SU-DHL-6 (cell line): ENCODE measurements around the gene DGKG.

Experiments used
- H2AFZ ChIP-seq: fragments of 200-600 bp; sonication (generic); 2 replicates; pipeline ENCODE4 v1.6.1; 2014; ENCODE audit warnings: low read depth, mild to moderate bottlenecking, moderate library complexity, mixed read lengths, antibody characterized with exemption, low read length; ENCODE audit not compliant: severe bottlenecking
- H3F3A ChIP-seq: fragments of 200-600 bp; shearing (Covaris generic); 2 replicates; pipeline ENCODE4 v1.6.0; 2016; ENCODE audit warnings: antibody characterized with exemption, mild to moderate bottlenecking; ENCODE audit not compliant: insufficient read depth
- H3K27ac ChIP-seq: fragments of 200-600 bp; sonication (generic); 2 replicates; pipeline ENCODE4 v1.5.1; 2016; ENCODE audit warnings: low read depth, mild to moderate bottlenecking, low read length, moderate library complexity, mixed read lengths
- H3K27me3 ChIP-seq: fragments of 200-600 bp; sonication (generic), shearing (Covaris generic); 2 replicates; pipeline ENCODE4 v1.6.0; 2014; ENCODE audit warnings: mild to moderate bottlenecking, low read length
- H3K36me3 ChIP-seq: fragments of 200-600 bp; sonication (generic); 2 replicates; pipeline ENCODE4 v1.6.1; 2014; ENCODE audit warnings: mild to moderate bottlenecking, low read length, mixed read lengths
- H3K4me2 ChIP-seq: fragments of 300-600, 200-600 bp; shearing (Covaris generic), sonication (generic); 2 replicates; pipeline ENCODE4 v1.6.0; 2014; ENCODE audit warnings: low read length, low read depth, mild to moderate bottlenecking; ENCODE audit not compliant: poor library complexity, severe bottlenecking
- H3K4me3 ChIP-seq: fragments of 200-600 bp; sonication (generic); 2 replicates; pipeline ENCODE4 v1.5.1; 2014; ENCODE audit warnings: antibody characterized with exemption, low read length, mild to moderate bottlenecking, mixed read lengths; ENCODE audit not compliant: insufficient read depth, poor library complexity, severe bottlenecking
- H3K79me2 ChIP-seq: fragments of 200-600 bp; sonication (generic); 2 replicates; pipeline ENCODE4 v1.6.1; 2014; ENCODE audit warnings: mild to moderate bottlenecking, low read length, moderate library complexity; ENCODE audit not compliant: insufficient read depth
- H3K9ac ChIP-seq: fragments of 200-600 bp; sonication (generic); 2 replicates; pipeline ENCODE4 v1.7.0; 2014; ENCODE audit warnings: mild to moderate bottlenecking, low read length
- H3K9me2 ChIP-seq: fragments of 200-600 bp; sonication (generic); replicated peaks from 2 replicates; pipeline ENCODE4 v1.6.1; 2014; ENCODE audit warnings: low read length; ENCODE audit not compliant: insufficient read depth
- H3K9me3 ChIP-seq: fragments of 200-600 bp; sonication (generic); 2 replicates; pipeline ENCODE4 v1.6.1; 2014; ENCODE audit warnings: low read length, mixed read lengths; ENCODE audit not compliant: insufficient read depth
- H4K20me1 ChIP-seq: fragments of 200-600 bp; sonication (generic); 2 replicates; pipeline ENCODE4 v1.6.1; 2014; ENCODE audit warnings: low read depth, mild to moderate bottlenecking, antibody characterized with exemption, low read length, moderate library complexity, mixed read lengths
- CTCF ChIP-seq: fragments of 200-600 bp; sonication (generic); IDR thresholded peaks from one replicate; pipeline ENCODE4 v1.5.1; 2017; ENCODE audit warnings: antibody characterized with exemption, mild to moderate bottlenecking, low read length, moderate library complexity; ENCODE audit not compliant: insufficient read depth, poor library complexity, severe bottlenecking
- EZH2phosphoT487 ChIP-seq: fragments of 200-600 bp; sonication (generic), shearing (Covaris generic); conservative IDR thresholded peaks from 2 replicates; pipeline ENCODE4 v1.6.1; 2018; ENCODE audit warnings: mild to moderate bottlenecking, antibody characterized with exemption, low read length, moderate library complexity, mixed read lengths

The DGKG gene

GRCh38 chr3:186121968-186122367 lies 240.1 kb downstream of the DGKG start:
- H3K9me2 ChIP-seq, result no peaks in the 10 kb centered on the region
- no peaks in the 10 kb centered on the region for H3K36me3 ChIP-seq
- H3K79me2 ChIP-seq, result no peaks in the 10 kb centered on the region
- no peaks in the 10 kb centered on the region for H3F3A ChIP-seq
- H4K20me1 ChIP-seq, result no peaks in the 10 kb centered on the region
- H2AFZ ChIP-seq, result no peak overlapping the region
- no peaks in the 10 kb centered on the region for H3K27me3 ChIP-seq
- no peaks in the 10 kb centered on the region for H3K9me3 ChIP-seq
- H3K9ac ChIP-seq, result no peak overlapping the region
- TF ChIP-seq CTCF (no peak), EZH2phosphoT487 (no peak)
- no peak overlapping the region for H3K27ac ChIP-seq
- H3K4me3 ChIP-seq, result no peak overlapping the region
- H3K4me2 ChIP-seq, result no peak overlapping the region

GRCh38 chr3:186121278-186121677 lies 240.8 kb downstream of the DGKG start:
- Histone ChIP-seq H3K27me3 (no peaks in the 10 kb centered on the region), H3K9me2 (no peaks in the 10 kb centered on the region), H2AFZ (no peak overlapping the region), H3K4me3 (no peak overlapping the region), H3K27ac (no peak overlapping the region), H3F3A (no peaks in the 10 kb centered on the region), H3K4me2 (no peak overlapping the region), H3K9ac (no peak overlapping the region), H3K9me3 (no peaks in the 10 kb centered on the region), H3K36me3 (no peaks in the 10 kb centered on the region), H3K79me2 (no peaks in the 10 kb centered on the region), H4K20me1 (no peaks in the 10 kb centered on the region)
- TF ChIP-seq CTCF (no peak), EZH2phosphoT487 (no peak)

GRCh38 chr3:186119499-186119898 lies 242.5 kb downstream of the DGKG start:
- Histone ChIP-seq H3K9ac (no peak overlapping the region), H3K36me3 (no peaks in the 10 kb centered on the region), H3K4me3 (no peak overlapping the region), H3K79me2 (no peaks in the 10 kb centered on the region), H2AFZ (no peak overlapping the region), H3K9me2 (no peaks in the 10 kb centered on the region), H3K27ac (no peak overlapping the region), H3F3A (no peaks in the 10 kb centered on the region), H4K20me1 (no peaks in the 10 kb centered on the region), H3K4me2 (no peak overlapping the region), H3K27me3 (no peaks in the 10 kb centered on the region), H3K9me3 (no peaks in the 10 kb centered on the region)
- no peak for TF ChIP-seq CTCF
- no peak for TF ChIP-seq EZH2phosphoT487
